Measurements from ENCODE around the gene RPRM. TPM values are rescaled to one million over a fixed set of nuclear protein-coding genes. Genes with fewer than 3 reads are reported as not detected.

Gene RPRM

DNA sequence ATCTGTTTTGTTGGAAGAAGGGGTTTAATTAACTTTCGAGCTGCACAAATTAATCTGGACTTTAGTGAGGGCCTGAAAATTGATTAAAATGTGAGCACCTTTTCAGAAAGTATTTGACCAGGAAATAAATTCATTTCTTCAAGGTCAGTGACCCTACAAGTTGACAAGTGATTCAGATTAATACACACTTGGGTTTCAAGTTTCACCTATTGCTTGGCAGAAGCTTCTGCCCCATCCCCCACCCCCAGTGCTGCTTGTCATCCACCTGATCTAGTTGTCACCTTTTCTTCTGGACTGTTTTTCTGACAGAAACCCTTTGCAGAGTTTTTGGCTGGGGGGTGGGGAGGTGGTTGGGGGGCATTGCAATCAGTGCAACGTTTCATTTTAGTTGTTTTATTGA, 46.2 kb downstream of the RPRM start:
- H3K18ac ChIP-seq (ENCODE audit: low read length), result no peak overlapping the region
- H3K27me3 ChIP-seq (ENCODE audit: control insufficient read depth in 3 of 3, insufficient read depth in 3 of 3, low read depth in 1 of 3, low read length in 3 of 3), result no peaks in the 10 kb centered on the region
- no peak overlapping the region for H2BK5ac ChIP-seq (ENCODE audit: low read length)
- no peak overlapping the region for H2BK15ac ChIP-seq (ENCODE audit: low read length)
- WGBS, 2 donors (ENCODE audit: extremely low coverage in 2 of 2, insufficient read length in 2 of 2, insufficient replicate concordance in 1 of 2), result no CpG with 5 or more reads among the region's 2 CpGs
- H3K4ac ChIP-seq (ENCODE audit: low read length), result no peak overlapping the region
- H3K9ac ChIP-seq (ENCODE audit: low read depth, low read length, poor library complexity), result no peak overlapping the region
- no peak overlapping the region for H2BK12ac ChIP-seq (ENCODE audit: low read length)
- no peaks in the 10 kb centered on the region for H3K36me3 ChIP-seq (replicated peaks in 1 of 2; ENCODE audit: control insufficient read depth in 2 of 2, insufficient read depth in 2 of 2, low read length in 2 of 2)
- no peak overlapping the region for H3K4me3 ChIP-seq (ENCODE audit: low read length in 2 of 2)
- no peaks in the 10 kb centered on the region for H3K4me1 ChIP-seq (ENCODE audit: control insufficient read depth in 2 of 2, insufficient read depth in 1 of 2, low read depth in 1 of 2, low read length in 2 of 2)
- H2AK5ac ChIP-seq (ENCODE audit: low read depth, low read length), result no peak overlapping the region
- no peak overlapping the region for H4K8ac ChIP-seq (ENCODE audit: low read depth, low read length)
- H2BK120ac ChIP-seq (ENCODE audit: low read depth, low read length), result no peak overlapping the region
- H4K91ac ChIP-seq (ENCODE audit: low read depth, low read length, poor library complexity), result no peak overlapping the region
- no peaks in the 10 kb centered on the region for H3K79me1 ChIP-seq (ENCODE audit: low read depth, low read length)
- H3K27ac ChIP-seq (replicated peaks; ENCODE audit: low read length), result no peak overlapping the region
- H3K23ac ChIP-seq (ENCODE audit: low read depth, low read length, poor library complexity), result no peak overlapping the region
- DNase-seq (ENCODE audit: low spot score), result no peak
- no peaks in the 10 kb centered on the region for H3K9me3 ChIP-seq (replicated peaks in 1 of 2; ENCODE audit: control insufficient read depth in 2 of 2, insufficient read depth in 1 of 2, low read depth in 1 of 2, low read length in 2 of 2)
- H2AFZ ChIP-seq (ENCODE audit: low read length), result no peak overlapping the region
- no peak overlapping the region for H3K14ac ChIP-seq (ENCODE audit: low read length)
- H3K4me2 ChIP-seq (ENCODE audit: insufficient read depth, low read length, poor library complexity, severe bottlenecking), result no peak overlapping the region

DNA sequence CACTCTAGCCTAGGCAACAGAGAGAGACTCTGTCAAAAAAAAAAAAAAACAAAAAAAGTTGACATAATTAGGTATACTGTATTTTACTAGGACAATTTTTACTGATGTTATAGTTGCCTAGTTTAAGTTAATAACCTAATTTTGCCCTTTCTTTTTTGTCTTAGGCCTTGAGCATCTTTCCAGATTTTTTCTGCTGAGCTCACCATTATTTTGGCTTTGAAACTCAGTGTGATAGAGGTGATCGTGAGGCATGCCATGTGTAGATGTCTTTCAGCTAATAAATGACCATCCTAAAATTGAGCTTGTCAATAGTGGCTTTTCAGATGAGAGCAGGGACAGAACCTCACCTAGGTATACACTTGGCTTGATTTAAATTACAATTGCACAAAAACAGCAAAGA, 47.4 kb downstream of the RPRM start:
- H3K4me3 ChIP-seq (ENCODE audit: low read length in 2 of 2), result no peak overlapping the region
- no peak for DNase-seq (ENCODE audit: low spot score)
- H2BK5ac ChIP-seq (ENCODE audit: low read length), result no peak overlapping the region
- no peak overlapping the region for H3K14ac ChIP-seq (ENCODE audit: low read length)
- no peaks in the 10 kb centered on the region for H3K36me3 ChIP-seq (replicated peaks in 1 of 2; ENCODE audit: control insufficient read depth in 2 of 2, insufficient read depth in 2 of 2, low read length in 2 of 2)
- no peak overlapping the region for H3K9ac ChIP-seq (ENCODE audit: low read depth, low read length, poor library complexity)
- H3K4ac ChIP-seq (ENCODE audit: low read length), result no peak overlapping the region
- no peak overlapping the region for H4K8ac ChIP-seq (ENCODE audit: low read depth, low read length)
- no CpG with 5 or more reads among the region's 1 CpG for WGBS, 2 donors (ENCODE audit: extremely low coverage in 2 of 2, insufficient read length in 2 of 2, insufficient replicate concordance in 1 of 2)
- H3K4me1 ChIP-seq (ENCODE audit: control insufficient read depth in 2 of 2, insufficient read depth in 1 of 2, low read depth in 1 of 2, low read length in 2 of 2), result no peaks in the 10 kb centered on the region
- no peak overlapping the region for H2AFZ ChIP-seq (ENCODE audit: low read length)
- H2BK120ac ChIP-seq (ENCODE audit: low read depth, low read length), result no peak overlapping the region
- H3K23ac ChIP-seq (ENCODE audit: low read depth, low read length, poor library complexity), result no peak overlapping the region
- no peaks in the 10 kb centered on the region for H3K9me3 ChIP-seq (replicated peaks in 1 of 2; ENCODE audit: control insufficient read depth in 2 of 2, insufficient read depth in 1 of 2, low read depth in 1 of 2, low read length in 2 of 2)
- H3K18ac ChIP-seq (ENCODE audit: low read length), result no peak overlapping the region
- no peak overlapping the region for H2AK5ac ChIP-seq (ENCODE audit: low read depth, low read length)
- no peak overlapping the region for H3K4me2 ChIP-seq (ENCODE audit: insufficient read depth, low read length, poor library complexity, severe bottlenecking)
- no peaks in the 10 kb centered on the region for H3K27me3 ChIP-seq (ENCODE audit: control insufficient read depth in 3 of 3, insufficient read depth in 3 of 3, low read depth in 1 of 3, low read length in 3 of 3)
- H2BK12ac ChIP-seq (ENCODE audit: low read length), result no peak overlapping the region
- H3K79me1 ChIP-seq (ENCODE audit: low read depth, low read length), result no peaks in the 10 kb centered on the region
- no peak overlapping the region for H4K91ac ChIP-seq (ENCODE audit: low read depth, low read length, poor library complexity)
- H2BK15ac ChIP-seq (ENCODE audit: low read length), result no peak overlapping the region
- no peak overlapping the region for H3K27ac ChIP-seq (replicated peaks; ENCODE audit: low read length)

Small RNAs within 50 kb of the gene (small RNA-seq; reads per million reads assigned to genes)
- gene RF00275 (ENCODE audit: insufficient read depth), result not detected

Measured in neuronal stem cell (in vitro differentiated cells).